ENCODE measurements around the gene ZBTB18.
A peak's percentile ranks its signal among the peaks of the same experiment; 100 is the strongest.

Gene ZBTB18

DNA sequence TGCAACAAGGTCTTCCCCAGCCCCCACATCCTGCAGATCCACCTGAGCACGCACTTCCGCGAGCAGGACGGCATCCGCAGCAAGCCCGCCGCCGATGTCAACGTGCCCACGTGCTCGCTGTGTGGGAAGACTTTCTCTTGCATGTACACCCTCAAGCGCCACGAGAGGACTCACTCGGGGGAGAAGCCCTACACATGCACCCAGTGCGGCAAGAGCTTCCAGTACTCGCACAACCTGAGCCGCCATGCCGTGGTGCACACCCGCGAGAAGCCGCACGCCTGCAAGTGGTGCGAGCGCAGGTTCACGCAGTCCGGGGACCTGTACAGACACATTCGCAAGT, 3.8 kb downstream of the ZBTB18 start:
- H3K9ac ChIP-seq (ENCODE audit: low read length), result no peak overlapping the region
- no peak overlapping the region for H3K4ac ChIP-seq (ENCODE audit: low read depth, low read length)
- WGBS (ENCODE audit: extremely low coverage, insufficient coverage, insufficient read length), result no CpG with 5 or more reads among the region's 27 CpGs

DNA sequence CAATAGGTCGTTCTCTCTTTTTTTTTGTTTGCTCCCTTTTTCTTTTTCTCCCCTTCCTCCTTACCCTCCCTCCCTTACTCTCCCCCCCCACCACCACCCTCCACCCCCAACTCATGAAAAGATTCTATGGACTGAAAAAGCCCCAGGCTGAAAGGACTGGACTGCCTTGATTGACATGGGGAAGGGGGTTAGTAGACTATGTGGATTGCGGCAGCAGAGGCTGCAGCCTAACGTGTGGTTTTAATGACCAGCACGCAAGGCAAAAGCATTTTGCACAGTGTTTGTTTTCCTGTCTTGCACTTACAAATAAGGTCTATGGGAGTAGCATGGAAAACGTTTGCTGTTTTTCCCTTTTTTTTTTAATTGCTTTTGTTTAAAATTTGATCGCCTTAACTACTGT, 5.5 kb downstream of the ZBTB18 start:
- H3K18ac ChIP-seq (ENCODE audit: low read length), result no peak overlapping the region
- H3K4ac ChIP-seq (ENCODE audit: low read depth, low read length), result no peak overlapping the region
- no peak overlapping the region for H3K14ac ChIP-seq (ENCODE audit: low read length)
- H2BK120ac ChIP-seq (ENCODE audit: insufficient read depth, low read length, poor library complexity), result no peak overlapping the region
- H4K91ac ChIP-seq (ENCODE audit: low read depth, low read length), result no peak overlapping the region
- H3K79me2 ChIP-seq (ENCODE audit: control insufficient read depth, insufficient read depth, low read length, poor library complexity), result no peaks in the 10 kb centered on the region
- WGBS (ENCODE audit: extremely low coverage, insufficient coverage, insufficient read length), result no CpG with 5 or more reads among the region's 6 CpGs
- no peak overlapping the region for H3K4me3 ChIP-seq (ENCODE audit: low read depth, low read length)
- no peaks in the 10 kb centered on the region for H3K79me1 ChIP-seq (ENCODE audit: low read length)
- no peak overlapping the region for H2AK5ac ChIP-seq (ENCODE audit: low read length)
- H3K9ac ChIP-seq (ENCODE audit: low read length), result no peak overlapping the region
- no peak overlapping the region for H2BK5ac ChIP-seq (ENCODE audit: low read depth, low read length, poor library complexity)
- DNase-seq, result no peak
- no peak overlapping the region for H2BK12ac ChIP-seq (ENCODE audit: low read length)
- H3K27ac ChIP-seq (ENCODE audit: low read depth, low read length), result no peak overlapping the region
- peaks cover 15 to 16% of the 10 kb centered on the region in 2 experiments for H3K36me3 ChIP-seq (ENCODE audit: control insufficient read depth in 1 of 2, insufficient read depth in 2 of 2, low read length in 2 of 2)
- no peak overlapping the region for H3K23ac ChIP-seq (ENCODE audit: low read length)
- no peak overlapping the region for H3K4me2 ChIP-seq (ENCODE audit: low read length)
- H4K12ac ChIP-seq (ENCODE audit: low read depth, low read length), result no peak overlapping the region
- no peak overlapping the region for H4K8ac ChIP-seq (ENCODE audit: low read depth, low read length)
- H3K4me1 ChIP-seq (ENCODE audit: control insufficient read depth in 1 of 2, insufficient read depth in 2 of 2, low read length in 2 of 2), result no peaks in the 10 kb centered on the region
- H3K9me3 ChIP-seq (ENCODE audit: insufficient read depth, low read depth, low read length), result no peaks in the 10 kb centered on the region
- no peaks in the 10 kb centered on the region for H3K27me3 ChIP-seq (ENCODE audit: insufficient read depth, low read length)
- no peak overlapping the region for H2AFZ ChIP-seq (ENCODE audit: insufficient read depth, low read length, poor library complexity)

More for the DNA sequence above, 3.8 kb downstream of the ZBTB18 start:
- H3K14ac ChIP-seq (ENCODE audit: low read length), result no peak overlapping the region
- H3K18ac ChIP-seq (ENCODE audit: low read length), result no peak overlapping the region
- H3K4me1 ChIP-seq (ENCODE audit: control insufficient read depth in 1 of 2, insufficient read depth in 2 of 2, low read length in 2 of 2), result peaks cover 0 to 3% of the 10 kb centered on the region in 2 experiments
- no peak overlapping the region for H2AK5ac ChIP-seq (ENCODE audit: low read length)
- H3K23ac ChIP-seq (ENCODE audit: low read length), result no peak overlapping the region
- H2BK5ac ChIP-seq (ENCODE audit: low read depth, low read length, poor library complexity), result no peak overlapping the region
- no peaks in the 10 kb centered on the region for H3K79me1 ChIP-seq (ENCODE audit: low read length)
- H2BK12ac ChIP-seq (ENCODE audit: low read length), result no peak overlapping the region
- no peaks in the 10 kb centered on the region for H3K27me3 ChIP-seq (ENCODE audit: insufficient read depth, low read length)
- H4K8ac ChIP-seq (ENCODE audit: low read depth, low read length), result no peak overlapping the region
- H2BK120ac ChIP-seq (ENCODE audit: insufficient read depth, low read length, poor library complexity), result no peak overlapping the region
- H4K12ac ChIP-seq (ENCODE audit: low read depth, low read length), result no peak overlapping the region
- no peak for DNase-seq
- no peaks in the 10 kb centered on the region for H3K79me2 ChIP-seq (ENCODE audit: control insufficient read depth, insufficient read depth, low read length, poor library complexity)
- no peak overlapping the region for H4K91ac ChIP-seq (ENCODE audit: low read depth, low read length)
- no peak overlapping the region for H3K4me3 ChIP-seq (ENCODE audit: low read depth, low read length)
- H3K36me3 ChIP-seq (ENCODE audit: control insufficient read depth in 1 of 2, insufficient read depth in 2 of 2, low read length in 2 of 2), result peaks cover 15 to 16% of the 10 kb centered on the region in 2 experiments
- H3K27ac ChIP-seq (ENCODE audit: low read depth, low read length), result no peak overlapping the region
- no peak overlapping the region for H2AFZ ChIP-seq (ENCODE audit: insufficient read depth, low read length, poor library complexity)
- no peak overlapping the region for H3K4me2 ChIP-seq (ENCODE audit: low read length)
- no peaks in the 10 kb centered on the region for H3K9me3 ChIP-seq (ENCODE audit: insufficient read depth, low read depth, low read length)

DNA sequence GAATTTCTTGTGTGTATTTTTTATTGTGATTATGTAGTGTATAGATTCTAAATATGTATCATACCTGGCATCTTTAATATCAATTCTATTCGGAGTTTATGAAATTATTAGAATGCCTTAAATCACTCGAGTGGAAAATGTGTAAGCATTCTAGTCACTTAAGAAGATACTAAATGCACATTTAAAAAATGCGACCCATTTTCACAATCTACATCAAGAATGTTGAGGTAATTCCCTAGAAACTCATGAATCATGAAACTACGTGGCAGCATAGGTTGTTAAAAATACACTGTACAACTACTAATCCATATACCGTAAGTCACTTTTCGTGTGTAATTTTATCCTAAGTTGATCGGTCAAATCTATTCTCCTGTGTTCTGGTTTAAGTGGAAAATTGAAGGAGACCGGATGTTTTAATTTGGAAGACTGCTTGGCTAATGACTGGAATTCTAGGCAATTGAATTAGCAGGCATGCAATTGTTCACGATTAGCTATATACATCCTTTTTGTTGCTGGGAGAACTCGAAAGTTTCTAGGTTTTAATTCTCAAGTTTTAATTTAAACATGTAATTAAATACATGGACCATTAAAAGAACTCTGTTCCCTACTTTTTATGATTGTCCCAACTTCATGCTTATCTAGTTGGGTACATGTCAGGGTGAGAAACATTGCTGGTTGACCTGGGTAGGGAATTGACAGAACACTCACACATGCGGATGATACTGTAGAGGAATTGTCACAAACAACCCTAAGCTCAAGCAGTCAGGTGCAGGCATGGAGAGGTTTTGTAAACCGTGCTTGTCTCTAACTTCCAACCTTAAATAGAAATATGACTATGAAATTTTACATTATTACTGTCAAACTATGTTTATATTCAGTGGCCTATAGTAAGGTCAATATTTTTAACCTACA, 6.6 kb downstream of the ZBTB18 start:
- Histone ChIP-seq H3K4me1 (ENCODE audit: control insufficient read depth in 1 of 2, insufficient read depth in 2 of 2, low read length in 2 of 2) (no peaks in the 10 kb centered on the region), H3K79me1 (ENCODE audit: low read length) (no peaks in the 10 kb centered on the region), H3K27me3 (ENCODE audit: insufficient read depth, low read length) (no peaks in the 10 kb centered on the region), H4K91ac (ENCODE audit: low read depth, low read length) (no peak overlapping the region), H3K9me3 (ENCODE audit: insufficient read depth, low read depth, low read length) (no peaks in the 10 kb centered on the region), H2BK120ac (ENCODE audit: insufficient read depth, low read length, poor library complexity) (no peak overlapping the region), H2AK5ac (ENCODE audit: low read length) (no peak overlapping the region), H3K9ac (ENCODE audit: low read length) (no peak overlapping the region), H3K14ac (ENCODE audit: low read length) (no peak overlapping the region), H3K18ac (ENCODE audit: low read length) (no peak overlapping the region), H4K8ac (ENCODE audit: low read depth, low read length) (no peak overlapping the region), H4K12ac (ENCODE audit: low read depth, low read length) (no peak overlapping the region), H3K79me2 (ENCODE audit: control insufficient read depth, insufficient read depth, low read length, poor library complexity) (no peaks in the 10 kb centered on the region), H2AFZ (ENCODE audit: insufficient read depth, low read length, poor library complexity) (no peak overlapping the region), H3K23ac (ENCODE audit: low read length) (no peak overlapping the region), H2BK12ac (ENCODE audit: low read length) (no peak overlapping the region), H3K36me3 (ENCODE audit: control insufficient read depth in 1 of 2, insufficient read depth in 2 of 2, low read length in 2 of 2) (peaks cover 15 to 16% of the 10 kb centered on the region in 2 experiments), H2BK5ac (ENCODE audit: low read depth, low read length, poor library complexity) (no peak overlapping the region), H3K4me3 (ENCODE audit: low read depth, low read length) (no peak overlapping the region), H3K27ac (ENCODE audit: low read depth, low read length) (no peak overlapping the region), H3K4me2 (ENCODE audit: low read length) (no peak overlapping the region), H3K4ac (ENCODE audit: low read depth, low read length) (no peak overlapping the region)
- peak in 1 of 2 donors; percentile 67 for DNase-seq
- no CpG with 5 or more reads among the region's 12 CpGs for WGBS (ENCODE audit: extremely low coverage, insufficient coverage, insufficient read length)

DNA sequence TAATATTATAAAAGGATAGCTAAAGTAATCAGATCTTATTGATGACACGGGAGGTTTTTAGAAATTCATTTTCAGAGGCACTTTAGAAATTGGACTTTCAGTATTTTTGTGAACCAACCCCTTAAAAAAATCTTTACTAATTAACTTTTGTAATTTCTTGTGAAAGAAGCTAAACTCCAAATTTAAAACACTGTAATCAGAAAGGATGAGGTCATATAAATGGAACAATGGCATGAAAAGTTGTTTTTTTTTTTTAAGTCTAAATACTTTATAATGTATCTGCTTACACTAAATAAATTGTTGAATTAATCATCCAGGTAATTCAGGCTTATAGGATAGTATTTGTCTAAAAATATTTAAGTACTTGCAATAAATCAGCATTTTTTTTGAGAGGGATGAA, 9.0 kb downstream of the ZBTB18 start:
- H3K79me2 ChIP-seq (ENCODE audit: control insufficient read depth, insufficient read depth, low read length, poor library complexity), result no peaks in the 10 kb centered on the region
- no peak overlapping the region for H4K91ac ChIP-seq (ENCODE audit: low read depth, low read length)
- no peak overlapping the region for H2BK120ac ChIP-seq (ENCODE audit: insufficient read depth, low read length, poor library complexity)
- no peak overlapping the region for H3K4me3 ChIP-seq (ENCODE audit: low read depth, low read length)
- no peaks in the 10 kb centered on the region for H3K27me3 ChIP-seq (ENCODE audit: insufficient read depth, low read length)
- no peak overlapping the region for H2BK12ac ChIP-seq (ENCODE audit: low read length)
- H3K14ac ChIP-seq (ENCODE audit: low read length), result no peak overlapping the region
- H3K4me2 ChIP-seq (ENCODE audit: low read length), result no peak overlapping the region
- no peak overlapping the region for H3K4ac ChIP-seq (ENCODE audit: low read depth, low read length)
- H2AFZ ChIP-seq (ENCODE audit: insufficient read depth, low read length, poor library complexity), result no peak overlapping the region
- no peaks in the 10 kb centered on the region for H3K79me1 ChIP-seq (ENCODE audit: low read length)
- no CpG with 5 or more reads among the region's 1 CpG for WGBS (ENCODE audit: extremely low coverage, insufficient coverage, insufficient read length)
- peaks cover under 1% of the 10 kb centered on the region in 2 experiments for H3K36me3 ChIP-seq (ENCODE audit: control insufficient read depth in 1 of 2, insufficient read depth in 2 of 2, low read length in 2 of 2)
- no peak overlapping the region for H3K18ac ChIP-seq (ENCODE audit: low read length)
- H3K23ac ChIP-seq (ENCODE audit: low read length), result no peak overlapping the region
- no peak overlapping the region for H4K8ac ChIP-seq (ENCODE audit: low read depth, low read length)
- no peak overlapping the region for H4K12ac ChIP-seq (ENCODE audit: low read depth, low read length)
- H3K27ac ChIP-seq (ENCODE audit: low read depth, low read length), result no peak overlapping the region
- H3K4me1 ChIP-seq (ENCODE audit: control insufficient read depth in 1 of 2, insufficient read depth in 2 of 2, low read length in 2 of 2), result no peaks in the 10 kb centered on the region
- no peak overlapping the region for H2AK5ac ChIP-seq (ENCODE audit: low read length)
- no peak overlapping the region for H2BK5ac ChIP-seq (ENCODE audit: low read depth, low read length, poor library complexity)
- H3K9ac ChIP-seq (ENCODE audit: low read length), result no peak overlapping the region
- no peaks in the 10 kb centered on the region for H3K9me3 ChIP-seq (ENCODE audit: insufficient read depth, low read depth, low read length)
- DNase-seq, result no peak

All from trophoblast cell (in vitro differentiated cells and primary cell).